NCI-H2107 treated with DMSO at 0.1 percent for 48 hours (cell line): ENCODE results near the gene KRTAP11-1.

Experiments
- DNase-seq: peaks from one replicate; lab custom pipeline; 2025; ENCODE audit not compliant: unreplicated experiment; lab: John Stamatoyannopoulos, UW

KRTAP11-1 gene, protein sequence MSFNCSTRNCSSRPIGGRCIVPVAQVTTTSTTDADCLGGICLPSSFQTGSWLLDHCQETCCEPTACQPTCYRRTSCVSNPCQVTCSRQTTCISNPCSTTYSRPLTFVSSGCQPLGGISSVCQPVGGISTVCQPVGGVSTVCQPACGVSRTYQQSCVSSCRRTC

DNA sequence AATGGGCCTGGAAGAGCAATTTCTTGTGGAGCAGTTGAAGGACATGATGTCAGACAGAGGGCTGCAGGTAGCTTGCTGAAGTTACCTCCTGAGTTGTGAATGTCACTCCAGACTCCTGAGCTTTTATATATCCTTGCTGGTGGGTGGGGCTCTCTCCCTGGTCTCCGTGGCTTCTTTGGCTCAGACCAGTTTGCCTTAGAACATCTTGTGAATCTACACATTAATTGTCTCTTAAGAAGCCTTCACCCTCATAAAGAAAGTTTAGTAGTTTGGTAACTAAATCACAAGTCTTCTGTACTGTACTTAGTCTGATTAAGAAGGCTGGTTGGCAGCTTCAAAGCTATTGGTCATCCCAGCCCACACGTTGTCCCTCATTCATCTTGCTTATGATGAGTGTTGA, at the start of gene KRTAP11-1:
TSS of gene KRTAP11-1 (minus strand) at position 101 of the 400 bp plus-strand sequence. CDS start at position 45, 56 bp downstream.
- no peak for DNase-seq

DNA sequence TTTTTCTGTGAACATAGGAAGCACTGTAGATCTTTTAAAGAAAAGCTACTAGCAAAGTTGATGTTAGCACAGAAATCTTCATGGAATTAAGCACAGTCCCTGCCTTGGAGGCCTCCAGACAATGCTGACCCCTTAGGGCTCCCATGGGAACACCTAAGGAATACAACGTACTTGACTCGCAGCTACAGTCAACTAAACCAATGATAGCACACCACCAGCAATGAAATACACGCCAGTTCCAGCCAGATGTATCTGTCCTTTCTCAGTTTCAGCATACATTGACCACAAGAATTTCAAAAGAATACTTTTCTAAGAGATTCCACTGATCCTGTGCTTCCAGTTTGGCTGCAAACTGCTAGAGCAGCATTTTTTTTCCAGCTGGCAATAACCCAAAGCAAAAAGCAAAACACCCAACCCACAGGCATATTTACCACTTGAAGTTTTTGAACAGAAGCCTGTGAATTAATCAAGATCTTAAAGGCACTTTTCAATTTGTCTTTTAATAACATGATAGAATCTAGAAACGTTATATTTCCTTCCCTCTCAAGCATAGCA, 42.8 kb upstream of the KRTAP11-1 start:
- no peak for DNase-seq

DNA sequence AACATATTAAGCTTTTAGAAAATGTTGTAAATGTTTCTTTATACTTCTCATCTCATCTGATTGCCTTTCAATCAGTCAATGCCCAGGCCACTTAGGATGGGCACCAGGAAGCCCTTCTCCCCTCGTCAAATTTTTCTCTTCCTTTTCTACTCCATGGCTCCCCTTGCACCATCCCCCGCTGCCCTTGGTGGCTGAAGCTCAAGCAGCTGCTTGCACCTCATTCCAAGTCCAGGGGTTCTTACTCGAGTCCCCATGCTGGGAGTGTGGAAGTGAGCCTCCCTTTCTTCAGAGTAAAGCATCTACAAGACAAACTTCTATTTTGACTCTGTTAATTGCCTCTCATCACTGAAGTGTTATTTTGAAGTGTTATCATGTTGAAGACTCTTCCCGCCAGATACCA, 39.7 kb upstream of the KRTAP11-1 start:
- DNase-seq = no peak

DNA sequence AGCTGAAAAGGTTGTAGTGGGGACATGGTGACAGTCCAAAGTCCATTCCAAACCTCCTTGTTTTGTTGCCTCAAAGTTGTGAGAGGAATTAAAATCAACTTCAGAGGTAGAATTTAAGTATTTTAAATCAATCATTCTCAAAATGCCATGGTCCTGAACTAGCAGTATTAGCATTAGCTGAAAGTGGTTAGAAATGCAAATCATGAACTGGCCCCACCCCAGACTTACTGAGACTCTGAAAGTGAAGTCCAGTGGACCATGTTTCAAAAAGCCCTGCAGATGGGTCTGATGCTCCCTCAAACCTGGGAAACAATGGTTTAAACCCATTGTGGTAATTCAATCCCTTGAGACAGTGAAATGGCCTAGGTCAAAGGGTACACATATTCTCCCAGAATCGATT, 36.2 kb upstream of the KRTAP11-1 start:
- DNase-seq = no peak

DNA sequence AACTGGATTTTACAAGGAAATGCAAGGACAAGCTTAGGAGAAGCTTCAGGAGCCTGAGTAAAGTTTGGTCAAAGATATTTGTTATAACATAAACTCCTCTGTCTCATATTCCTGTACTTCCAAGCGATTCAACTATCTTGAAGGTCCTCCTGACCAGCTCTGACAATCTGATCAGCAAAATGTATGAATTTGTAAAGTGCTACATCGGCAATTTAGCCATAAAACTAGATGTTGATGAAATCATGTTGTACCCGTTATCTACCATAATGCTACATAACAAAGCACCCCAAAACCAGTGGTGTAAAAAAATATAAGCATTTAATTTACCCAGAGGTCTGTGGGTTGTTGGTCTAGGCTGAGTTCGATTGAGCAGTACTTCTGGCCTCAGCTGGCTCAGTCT, 19.5 kb upstream of the KRTAP11-1 start:
- DNase-seq = no peak

DNA sequence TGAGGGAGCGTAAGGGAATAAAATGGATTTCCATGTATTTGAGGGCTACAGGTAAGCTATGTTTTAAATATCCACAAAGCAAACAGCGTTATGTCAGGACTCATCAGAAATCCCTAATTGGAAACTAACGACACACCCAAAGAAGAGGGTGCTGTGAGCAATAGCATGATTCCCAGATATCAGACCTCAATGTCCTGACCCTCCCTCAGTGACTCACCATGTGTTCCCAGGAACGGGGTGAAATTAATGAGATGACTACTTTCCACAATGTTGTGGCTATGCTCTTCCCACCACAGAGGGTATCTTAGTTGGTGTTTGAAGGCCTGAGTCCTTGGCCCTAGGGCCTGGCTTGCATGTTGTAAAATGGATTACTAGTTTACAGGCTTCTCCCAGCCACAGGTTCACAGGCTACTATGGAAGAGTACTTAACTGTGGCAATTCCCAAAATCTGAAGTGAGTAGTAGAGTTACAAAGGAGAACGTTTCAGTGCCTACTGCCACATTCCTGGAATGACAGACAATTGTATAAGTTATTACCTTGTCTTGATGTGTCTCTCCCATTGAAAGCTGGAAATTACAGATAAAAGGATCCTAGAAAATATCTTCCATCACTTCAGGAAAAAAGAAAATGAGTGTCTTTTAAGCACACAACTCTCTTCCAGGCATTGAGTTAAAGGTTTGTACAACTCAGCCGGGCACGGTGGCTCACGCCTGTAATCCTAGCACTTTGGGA, 1.7 kb upstream of the KRTAP11-1 start:
- no peak for DNase-seq

DNA sequence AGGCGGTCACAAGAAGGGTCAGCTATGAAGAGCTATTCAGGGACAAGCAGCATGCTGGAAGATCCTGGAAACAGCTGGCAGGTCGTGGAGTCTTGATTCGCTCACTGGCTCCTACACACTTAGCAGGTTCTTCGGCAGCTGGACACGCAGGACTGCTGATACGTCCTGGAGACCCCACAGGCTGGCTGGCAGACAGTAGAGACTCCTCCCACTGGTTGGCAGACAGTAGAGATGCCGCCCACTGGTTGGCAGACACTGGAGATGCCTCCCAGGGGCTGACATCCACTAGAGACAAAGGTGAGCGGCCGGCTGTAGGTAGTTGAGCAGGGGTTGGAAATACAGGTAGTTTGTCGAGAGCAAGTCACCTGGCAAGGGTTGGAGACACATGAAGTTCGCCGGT, 466 bp downstream of the KRTAP11-1 start:
- no peak for DNase-seq

DNA sequence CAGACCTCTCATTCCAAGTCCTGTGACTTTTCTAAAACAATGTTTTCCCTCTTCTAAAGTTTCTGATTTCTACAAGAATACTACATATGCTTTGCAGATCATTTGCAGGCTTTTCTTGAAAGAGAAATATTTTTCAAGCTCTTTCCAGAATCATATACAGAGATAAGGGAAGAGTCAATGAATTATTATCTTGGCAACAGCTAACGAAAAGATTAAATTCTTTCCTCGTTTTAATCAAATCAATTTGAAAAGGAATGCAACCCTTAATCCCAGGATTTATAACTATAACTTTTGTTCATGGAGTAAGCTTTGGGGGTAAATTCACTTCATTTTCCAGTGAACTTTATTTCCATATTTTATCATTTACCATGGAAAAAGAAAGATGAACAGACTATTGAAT, 6.9 kb downstream of the KRTAP11-1 start:
- no peak for DNase-seq

DNA sequence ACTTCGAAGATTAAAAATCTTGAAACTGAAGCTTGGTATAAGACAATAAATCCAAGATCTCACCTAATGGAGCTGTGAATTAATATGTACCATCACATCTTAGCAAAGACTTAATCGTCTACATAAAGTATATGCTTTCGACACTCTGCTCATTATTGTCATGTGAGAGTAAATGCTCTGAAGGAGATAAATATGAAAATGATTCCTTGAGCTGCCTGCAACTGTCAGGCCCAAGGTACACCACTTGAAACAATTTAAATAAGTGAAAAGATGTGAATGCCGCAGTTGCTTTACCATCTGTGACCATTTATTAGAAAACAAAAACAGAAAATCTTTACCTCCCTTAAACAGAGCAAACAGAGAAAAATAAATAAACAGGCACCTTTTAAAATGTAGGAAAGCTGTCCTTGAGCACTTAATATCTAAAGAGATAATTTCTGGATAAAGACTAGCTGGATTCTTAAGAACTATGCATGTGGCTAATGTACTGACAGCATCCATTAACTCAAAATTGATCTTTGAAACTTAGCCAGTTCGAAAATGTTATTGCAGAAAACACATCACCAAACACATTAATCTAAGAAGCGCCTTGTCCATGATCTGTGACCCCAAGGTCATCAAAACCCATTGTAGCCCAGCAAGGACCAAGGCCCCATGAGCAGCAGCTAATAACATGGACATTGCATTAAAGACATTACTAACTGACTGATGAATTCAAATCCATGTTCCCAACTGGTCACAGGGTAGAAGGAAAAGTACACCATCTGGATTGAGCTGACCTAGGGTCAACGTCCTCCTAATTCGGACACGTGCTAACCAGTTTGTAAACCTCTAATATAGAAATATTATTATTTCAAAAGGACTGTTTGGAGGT, 33.5 kb downstream of the KRTAP11-1 start:
- no peak for DNase-seq

DNA sequence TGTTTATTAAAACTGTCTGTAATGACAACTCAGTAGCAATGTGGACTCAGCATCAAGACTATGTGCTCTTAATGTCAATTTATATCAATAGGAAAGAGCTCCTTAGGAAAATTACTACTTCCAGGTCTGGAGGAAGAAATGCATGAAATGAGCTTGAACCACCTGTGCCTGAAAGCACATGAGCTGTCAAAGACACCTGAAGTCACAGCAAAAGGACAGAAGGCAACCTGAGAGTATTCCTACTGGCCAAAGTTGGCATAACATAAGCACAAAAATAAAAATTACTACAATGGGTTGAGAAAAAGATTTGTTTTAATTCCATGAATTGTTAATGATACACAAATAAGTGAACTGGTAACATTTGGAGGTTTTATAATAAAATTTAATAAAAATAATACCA, 38.4 kb downstream of the KRTAP11-1 start:
- DNase-seq = no peak

DNA sequence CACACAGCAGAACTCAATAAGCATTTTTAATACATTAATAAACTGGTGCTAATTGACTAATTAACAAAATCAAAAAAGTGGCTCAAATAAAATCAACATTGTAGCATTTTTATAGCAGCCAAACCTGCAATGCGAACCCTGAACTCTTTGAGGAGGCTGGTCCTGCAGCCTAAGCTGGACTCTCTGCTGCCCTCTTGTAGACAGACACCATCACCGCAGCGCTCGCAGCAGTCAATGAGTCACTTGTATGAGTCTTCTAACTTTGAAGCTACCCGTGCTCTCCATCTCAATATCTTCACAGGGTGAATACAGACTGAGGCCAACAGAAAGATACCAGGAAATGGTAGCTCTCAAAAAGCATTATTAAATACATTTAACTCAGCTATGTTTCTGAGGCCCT, 42.1 kb downstream of the KRTAP11-1 start:
- DNase-seq = no peak

DNA sequence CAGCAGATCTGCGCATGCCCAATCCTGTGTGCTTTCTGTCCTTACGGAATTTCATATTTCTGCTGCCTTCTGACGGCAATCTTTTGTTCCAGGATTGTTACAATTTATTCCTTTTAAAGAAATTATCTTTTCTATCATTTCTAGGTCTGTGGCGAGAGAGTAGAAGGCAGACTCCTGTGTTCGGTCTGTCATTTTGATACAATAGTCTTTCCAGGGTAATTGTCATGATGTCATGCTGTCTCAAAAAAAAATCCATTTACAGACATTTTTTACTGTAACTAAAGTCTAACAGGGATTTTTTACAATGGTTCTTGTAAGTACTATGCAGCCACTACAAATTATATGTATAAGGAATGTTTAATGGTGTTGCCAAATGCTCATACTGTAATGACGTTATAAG, 42.8 kb downstream of the KRTAP11-1 start:
- DNase-seq = no peak

DNA sequence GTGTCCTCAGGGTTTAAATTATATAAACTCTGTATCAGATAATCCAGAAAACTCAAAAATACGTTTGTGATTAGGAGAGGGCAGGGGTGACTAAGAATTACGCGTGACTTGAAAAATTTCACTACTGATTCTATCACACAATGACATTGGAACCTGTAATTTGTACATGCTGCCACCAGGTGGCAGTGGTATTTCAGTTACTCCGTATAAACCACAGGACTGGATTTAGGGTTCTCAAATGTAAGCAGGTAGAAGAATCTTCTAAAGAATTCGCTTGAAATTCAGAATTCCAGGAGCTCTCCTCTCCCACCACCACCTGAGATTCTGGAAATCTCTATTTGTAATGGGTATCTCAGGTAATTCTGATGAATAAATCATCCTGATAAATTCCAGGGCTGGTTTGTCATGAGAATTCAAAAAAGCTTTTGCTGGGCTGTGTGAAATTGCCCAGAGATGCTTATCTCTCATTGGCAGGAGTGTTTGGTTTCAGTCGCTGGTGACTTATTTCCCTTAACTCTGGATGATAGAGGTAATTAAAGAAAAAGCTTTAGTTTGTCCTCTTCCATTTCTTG, 50.1 kb downstream of the KRTAP11-1 start:
- no peak for DNase-seq
